ENCODE results near the gene CTNNA3. TPM values are rescaled to one million over a fixed set of nuclear protein-coding genes. Genes with fewer than 3 reads are reported as not detected.

The CTNNA3 gene
- total and polyA plus RNA-seq, 7 donors, result under 0.01 to 4.6 (median 2.4) TPM; not detected in 1

GRCh38 chr10:65945061-65945460 lies 1750.9 kb downstream of the CTNNA3 start:
- Histone ChIP-seq H3K9me3 (no peaks in the 10 kb centered on the region), H3K4me1 (peaks cover 0 to 9% (median 3%) of the 10 kb centered on the region in 4 donors), H3K36me3 (no peaks in the 10 kb centered on the region), H3K4me3 (no peak overlapping the region), H3K27ac (no peak overlapping the region), H3K27me3 (no peaks in the 10 kb centered on the region)
- intact Hi-C loops (cut with DNase I), result no loop called here
- TF ChIP-seq POLR2A (IDR thresholded peaks at IDR 0.05) (no peak), EP300 (IDR thresholded peaks at IDR 0.05) (no peak), POLR2AphosphoS5 (IDR thresholded peaks at IDR 0.05) (no peak)
- TF ChIP-seq, protein P1, sequence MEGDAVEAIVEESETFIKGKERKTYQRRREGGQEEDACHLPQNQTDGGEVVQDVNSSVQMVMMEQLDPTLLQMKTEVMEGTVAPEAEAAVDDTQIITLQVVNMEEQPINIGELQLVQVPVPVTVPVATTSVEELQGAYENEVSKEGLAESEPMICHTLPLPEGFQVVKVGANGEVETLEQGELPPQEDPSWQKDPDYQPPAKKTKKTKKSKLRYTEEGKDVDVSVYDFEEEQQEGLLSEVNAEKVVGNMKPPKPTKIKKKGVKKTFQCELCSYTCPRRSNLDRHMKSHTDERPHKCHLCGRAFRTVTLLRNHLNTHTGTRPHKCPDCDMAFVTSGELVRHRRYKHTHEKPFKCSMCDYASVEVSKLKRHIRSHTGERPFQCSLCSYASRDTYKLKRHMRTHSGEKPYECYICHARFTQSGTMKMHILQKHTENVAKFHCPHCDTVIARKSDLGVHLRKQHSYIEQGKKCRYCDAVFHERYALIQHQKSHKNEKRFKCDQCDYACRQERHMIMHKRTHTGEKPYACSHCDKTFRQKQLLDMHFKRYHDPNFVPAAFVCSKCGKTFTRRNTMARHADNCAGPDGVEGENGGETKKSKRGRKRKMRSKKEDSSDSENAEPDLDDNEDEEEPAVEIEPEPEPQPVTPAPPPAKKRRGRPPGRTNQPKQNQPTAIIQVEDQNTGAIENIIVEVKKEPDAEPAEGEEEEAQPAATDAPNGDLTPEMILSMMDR (IDR thresholded peaks at IDR 0.05), result no peak
- WGBS, 2 donors, result 89 to 92% methylated on average over 3 of the region's 3 CpGs
- DNase-seq, result no peak

DNA sequence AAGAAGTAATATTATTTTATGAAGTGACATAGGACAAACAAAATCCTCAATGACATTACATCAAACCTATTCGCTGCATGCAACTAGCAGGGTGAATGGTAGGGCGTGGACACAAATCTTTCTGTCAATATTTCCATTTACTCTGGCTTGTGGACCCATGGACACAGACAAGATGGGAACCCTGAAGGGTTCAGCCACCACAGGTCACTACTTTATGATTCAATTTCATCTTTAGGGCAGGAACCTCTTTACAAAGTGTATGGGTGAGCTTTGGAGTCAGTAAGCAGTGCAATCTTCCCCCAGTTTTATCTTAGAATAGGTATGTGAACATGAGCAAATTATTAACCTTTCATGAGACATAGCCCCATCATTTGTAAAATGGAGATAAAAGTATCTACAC lies 1752.5 kb downstream of the CTNNA3 start:
- H3K9me3 ChIP-seq, result no peaks in the 10 kb centered on the region
- H3K27me3 ChIP-seq, result no peaks in the 10 kb centered on the region
- WGBS, 2 donors, result 88 to 92% methylated on average over 2 of the region's 2 CpGs
- no peak overlapping the region for H3K4me3 ChIP-seq
- no peak for DNase-seq
- no peaks in the 10 kb centered on the region for H3K36me3 ChIP-seq
- TF ChIP-seq POLR2A (IDR thresholded peaks at IDR 0.05) (no peak), EP300 (IDR thresholded peaks at IDR 0.05) (no peak), POLR2AphosphoS5 (IDR thresholded peaks at IDR 0.05) (no peak)
- TF ChIP-seq, protein P1 (IDR thresholded peaks at IDR 0.05), result no peak
- peaks cover 0 to 9% (median 3%) of the 10 kb centered on the region in 4 donors for H3K4me1 ChIP-seq
- intact Hi-C loops (cut with DNase I), result no loop called here
- no peak overlapping the region for H3K27ac ChIP-seq

GRCh38 chr10:65940816-65941662 lies 1755.0 kb downstream of the CTNNA3 start:
- WGBS, 2 donors, result 63 to 71% methylated on average over 3 of the region's 3 CpGs
- TF ChIP-seq POLR2AphosphoS5 (IDR thresholded peaks at IDR 0.05) (no peak), EP300 (IDR thresholded peaks at IDR 0.05) (no peak), POLR2A (IDR thresholded peaks at IDR 0.05) (no peak)
- TF ChIP-seq, protein P1 (IDR thresholded peaks at IDR 0.05), result no peak
- no peak for DNase-seq
- Histone ChIP-seq H3K36me3 (no peaks in the 10 kb centered on the region), H3K27me3 (no peaks in the 10 kb centered on the region), H3K4me1 (peaks cover 0 to 9% (median 3%) of the 10 kb centered on the region in 4 donors), H3K27ac (no peak overlapping the region), H3K4me3 (no peak overlapping the region), H3K9me3 (no peaks in the 10 kb centered on the region)
- intact Hi-C loops (cut with DNase I), result no loop called here

GRCh38 chr10:65940105-65940504 lies 1755.9 kb downstream of the CTNNA3 start:
- Histone ChIP-seq H3K9me3 (no peaks in the 10 kb centered on the region), H3K27me3 (no peaks in the 10 kb centered on the region), H3K4me1 (peaks cover 0 to 9% (median 3%) of the 10 kb centered on the region in 4 donors), H3K36me3 (no peaks in the 10 kb centered on the region), H3K4me3 (no peak overlapping the region), H3K27ac (no peak overlapping the region)
- TF ChIP-seq, protein P1 (IDR thresholded peaks at IDR 0.05), result no peak
- no peak for TF ChIP-seq POLR2AphosphoS5 (IDR thresholded peaks at IDR 0.05)
- no peak for TF ChIP-seq EP300 (IDR thresholded peaks at IDR 0.05)
- no peak for TF ChIP-seq POLR2A (IDR thresholded peaks at IDR 0.05)
- intact Hi-C loops (cut with DNase I), result no loop called here
- no peak for DNase-seq
